ENCODE measurements around the gene TRIP12.

TRIP12 gene

GRCh38 chr2:229714080-229714735 is 207.6 kb downstream of the TRIP12 start, which contains the start of gene DNER:
DNER (minus strand) TSS chr2:229714555; CDS start chr2:229714423, 132 bp downstream.
- peak in 13 of 14 donors; percentile 32 to 86 (median 69) for DNase-seq
